ENCODE measurements around the gene KRTAP10-10.

- TF ChIP-seq POLR2A (IDR thresholded peaks at IDR 0.05; ENCODE audit: low read depth, low read length) (no peak), POLR2AphosphoS5 (IDR thresholded peaks at IDR 0.05; ENCODE audit: low read depth, low read length) (no peak), TAF1 (IDR thresholded peaks at IDR 0.05; ENCODE audit: borderline replicate concordance, low read depth, low read length) (no peak)
These were observed 19.7 kb downstream of the KRTAP10-10 start for GRCh38 chr21:44656868-44657267.

All from GM12892 (cell line).